ENCODE data around the gene ABCG5.

Gene ABCG5

GRCh38 chr2:43884689-43885088, 46.0 kb upstream of the ABCG5 start:
- Histone ChIP-seq H3K9ac (ENCODE audit: low read depth, low read length, poor library complexity, severe bottlenecking) (no peak overlapping the region), H4K20me1 (ENCODE audit: insufficient read depth, low read length, poor library complexity, severe bottlenecking) (no peaks in the 10 kb centered on the region), H3K4me1 (ENCODE audit: insufficient read depth, low read length, poor library complexity, severe bottlenecking) (no peaks in the 10 kb centered on the region), H3K9me3 (ENCODE audit: insufficient read depth, low read depth, low read length) (no peaks in the 10 kb centered on the region), H3K9me2 (replicated peaks; ENCODE audit: low read depth, low read length) (no peaks in the 10 kb centered on the region), H2AFZ (ENCODE audit: low read length) (no peak overlapping the region), H3K27me3 (ENCODE audit: insufficient read depth, low read length, poor library complexity, severe bottlenecking) (no peaks in the 10 kb centered on the region), H3K4me3 (ENCODE audit: low read length, poor library complexity, severe bottlenecking) (no peak overlapping the region), H3K4me2 (ENCODE audit: low read depth, low read length, poor library complexity, severe bottlenecking) (no peak overlapping the region), H3F3A (ENCODE audit: low read depth) (no peaks in the 10 kb centered on the region), H3K36me3 (ENCODE audit: insufficient read depth, low read length) (peaks cover 30% of the 10 kb centered on the region; the same call in 1 of the 2 replicates), H3K79me2 (ENCODE audit: insufficient read depth, low read length) (no peaks in the 10 kb centered on the region)
- TF ChIP-seq EZH2phosphoT487 (IDR thresholded peaks at IDR 0.05; ENCODE audit: borderline replicate concordance) = no peak
- TF ChIP-seq CTCF (conservative IDR thresholded peaks at IDR 0.05; ENCODE audit: low read length) = no peak

- no peak overlapping the region for H3K4me2 ChIP-seq (ENCODE audit: low read depth, low read length, poor library complexity, severe bottlenecking)
Measured at GRCh38 chr2:43882312-43882711, 43.7 kb upstream of the ABCG5 start.

GRCh38 chr2:43880952-43881351, 42.3 kb upstream of the ABCG5 start:
- Histone ChIP-seq H3K9ac (ENCODE audit: low read depth, low read length, poor library complexity, severe bottlenecking) (no peak overlapping the region), H3K4me1 (ENCODE audit: insufficient read depth, low read length, poor library complexity, severe bottlenecking) (peaks cover 4% of the 10 kb centered on the region), H2AFZ (ENCODE audit: low read length) (no peak overlapping the region), H3K27me3 (ENCODE audit: insufficient read depth, low read length, poor library complexity, severe bottlenecking) (no peaks in the 10 kb centered on the region), H3K79me2 (ENCODE audit: insufficient read depth, low read length) (no peaks in the 10 kb centered on the region), H3K4me2 (ENCODE audit: low read depth, low read length, poor library complexity, severe bottlenecking) (no peak overlapping the region), H3K36me3 (ENCODE audit: insufficient read depth, low read length) (no peaks in the 10 kb centered on the region), H4K20me1 (ENCODE audit: insufficient read depth, low read length, poor library complexity, severe bottlenecking) (no peaks in the 10 kb centered on the region), H3K9me3 (ENCODE audit: insufficient read depth, low read depth, low read length) (no peaks in the 10 kb centered on the region), H3F3A (ENCODE audit: low read depth) (no peaks in the 10 kb centered on the region), H3K4me3 (ENCODE audit: low read length, poor library complexity, severe bottlenecking) (no peak overlapping the region), H3K9me2 (replicated peaks; ENCODE audit: low read depth, low read length) (no peaks in the 10 kb centered on the region)
- TF ChIP-seq CTCF (conservative IDR thresholded peaks at IDR 0.05; ENCODE audit: low read length) (no peak), EZH2phosphoT487 (IDR thresholded peaks at IDR 0.05; ENCODE audit: borderline replicate concordance) (no peak)

More at GRCh38 chr2:43882312-43882711, 43.7 kb upstream of the ABCG5 start:
- no peaks in the 10 kb centered on the region for H3K9me3 ChIP-seq (ENCODE audit: insufficient read depth, low read depth, low read length)
- no peak for TF ChIP-seq EZH2phosphoT487 (IDR thresholded peaks at IDR 0.05; ENCODE audit: borderline replicate concordance)
- TF ChIP-seq CTCF (conservative IDR thresholded peaks at IDR 0.05; ENCODE audit: low read length) = no peak
- no peaks in the 10 kb centered on the region for H3K79me2 ChIP-seq (ENCODE audit: insufficient read depth, low read length)
- no peaks in the 10 kb centered on the region for H4K20me1 ChIP-seq (ENCODE audit: insufficient read depth, low read length, poor library complexity, severe bottlenecking)
- no peaks in the 10 kb centered on the region for H3K27me3 ChIP-seq (ENCODE audit: insufficient read depth, low read length, poor library complexity, severe bottlenecking)
- H3F3A ChIP-seq (ENCODE audit: low read depth) = no peaks in the 10 kb centered on the region
- no peaks in the 10 kb centered on the region for H3K9me2 ChIP-seq (replicated peaks; ENCODE audit: low read depth, low read length)
- H2AFZ ChIP-seq (ENCODE audit: low read length) = no peak overlapping the region
- H3K36me3 ChIP-seq (ENCODE audit: insufficient read depth, low read length) = peaks cover 8% of the 10 kb centered on the region; the same call in 1 of the 2 replicates
- H3K4me3 ChIP-seq (ENCODE audit: low read length, poor library complexity, severe bottlenecking) = no peak overlapping the region
- H3K4me1 ChIP-seq (ENCODE audit: insufficient read depth, low read length, poor library complexity, severe bottlenecking) = peaks cover 4% of the 10 kb centered on the region
- H3K9ac ChIP-seq (ENCODE audit: low read depth, low read length, poor library complexity, severe bottlenecking) = no peak overlapping the region
